Left renal pelvis (tissue), 4 donors: ENCODE data around the gene TP53I13. TPM values are rescaled to one million over a fixed set of nuclear protein-coding genes. Genes with fewer than 3 reads are reported as not detected.

ENCODE experiments used
- DNase-seq, 4 donors: peaks; one replicate each; pipeline ENCODE4 v3.0.0-alpha.2; 2013; ENCODE audit warnings: low read depth in 4 of 4, low spot score in 3 of 4
- polyA plus RNA-seq, 4 donors: library from polyadenylated mRNA; unstranded; fragments of 120-200 nt; gene quantifications; one replicate each; pipeline ENCODE4 v1.2.1, GENCODE V29; 2013; ENCODE audit not compliant: insufficient read length in 4 of 4

TP53I13 gene
- polyA plus RNA-seq, 4 donors, result 27.1 to 48.7 (median 31.7) TPM

DNA sequence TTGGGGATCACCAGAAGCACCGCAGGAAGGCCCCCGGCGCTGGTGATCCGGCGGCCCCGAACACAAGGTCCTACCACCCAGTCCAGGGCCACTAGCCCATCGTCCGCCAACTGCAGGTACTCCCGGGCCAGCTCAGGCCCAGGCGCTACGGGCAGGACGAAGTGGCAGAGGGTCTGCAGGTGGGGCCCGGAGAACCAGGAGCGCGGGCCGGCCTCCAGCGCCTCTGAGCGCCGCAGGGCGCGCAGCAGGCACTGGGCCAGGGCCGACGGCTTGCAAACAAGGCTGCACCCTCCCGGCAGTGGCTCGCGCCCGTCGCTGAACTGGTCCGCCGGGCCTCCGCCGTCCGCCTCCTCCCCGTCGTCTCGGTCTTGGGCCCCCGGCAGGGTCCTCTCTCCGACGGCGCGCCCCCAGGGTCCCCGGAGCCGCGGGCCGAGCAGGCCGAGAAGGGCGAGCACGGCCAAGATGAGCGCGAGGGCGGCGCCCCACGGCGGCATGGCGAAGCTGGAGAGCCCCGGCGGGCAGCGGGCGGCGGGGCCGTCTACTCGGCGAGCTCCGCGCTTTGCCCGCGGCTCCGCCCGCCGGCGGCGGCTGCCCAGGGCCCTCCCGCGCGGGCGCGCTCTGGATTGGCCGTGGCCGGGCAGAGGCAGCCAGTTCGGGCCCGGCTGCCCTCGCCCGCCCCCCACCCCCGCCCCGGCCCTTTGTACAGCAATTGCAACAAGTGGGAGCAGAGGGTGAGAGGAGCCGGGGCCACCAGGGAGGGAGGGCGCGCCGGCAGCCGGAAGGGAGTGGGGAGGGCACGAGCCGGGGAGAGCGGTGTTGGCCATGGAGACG lies 1.8 kb upstream of the TP53I13 start, which contains the start of gene ABHD15:
Gene ABHD15 (minus strand): TSS at position 565 of the 831 bp plus-strand sequence. CDS start 71 bp downstream, at position 494.
- no peak for DNase-seq

DNA sequence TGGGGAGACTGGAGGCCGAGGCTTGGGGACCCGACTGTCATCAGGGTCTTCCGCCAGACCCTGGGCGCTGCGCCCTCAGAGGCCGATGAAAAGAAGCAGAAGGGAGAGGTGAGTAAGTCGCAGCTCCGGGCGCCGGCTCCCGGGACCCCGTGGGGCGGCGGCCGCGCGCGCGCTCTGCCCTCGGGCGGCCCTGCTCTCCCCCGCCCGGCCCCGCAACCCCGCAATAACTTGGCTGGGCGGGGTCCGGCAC lies 1.3 kb upstream of the TP53I13 start:
- no peak for DNase-seq

DNA sequence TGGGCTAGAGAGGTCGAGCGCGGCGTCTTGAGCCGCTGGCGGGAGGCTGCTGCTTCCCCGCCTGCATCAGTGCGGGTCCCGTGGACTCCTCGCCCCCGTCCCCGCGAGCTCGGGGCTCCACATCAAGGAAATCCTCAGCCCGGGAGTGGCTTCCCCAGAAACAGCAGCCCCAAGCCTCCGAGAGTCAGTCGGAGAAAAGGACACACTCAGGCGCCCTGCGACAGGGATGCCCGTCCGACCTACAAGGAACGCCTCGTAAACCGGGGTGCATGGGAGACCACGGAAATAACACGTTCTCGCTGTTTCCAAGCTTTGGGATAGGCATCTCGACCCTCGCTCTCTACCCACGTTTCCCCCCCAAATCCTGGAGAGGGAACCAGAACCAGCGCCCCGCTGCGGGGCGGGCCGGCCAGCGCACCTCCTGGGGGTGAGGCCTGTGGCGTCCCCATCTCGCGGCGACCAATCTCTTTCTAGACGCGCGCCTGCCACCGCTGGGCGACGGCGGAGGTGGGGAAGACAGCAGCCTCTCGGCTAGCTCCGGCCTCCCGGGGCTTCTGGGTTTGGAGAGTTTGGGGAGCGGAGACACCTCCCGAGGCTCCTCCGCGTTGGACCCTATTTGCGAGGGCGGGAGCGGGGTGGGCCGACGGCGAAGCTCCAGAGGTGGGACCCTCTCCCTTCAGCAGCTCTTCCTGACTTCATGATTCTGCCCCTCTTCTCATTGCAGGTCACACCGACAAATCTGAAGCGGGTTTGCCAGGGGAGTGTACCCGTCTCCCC lies 759 bp upstream of the TP53I13 start:
- no peak for DNase-seq

DNA sequence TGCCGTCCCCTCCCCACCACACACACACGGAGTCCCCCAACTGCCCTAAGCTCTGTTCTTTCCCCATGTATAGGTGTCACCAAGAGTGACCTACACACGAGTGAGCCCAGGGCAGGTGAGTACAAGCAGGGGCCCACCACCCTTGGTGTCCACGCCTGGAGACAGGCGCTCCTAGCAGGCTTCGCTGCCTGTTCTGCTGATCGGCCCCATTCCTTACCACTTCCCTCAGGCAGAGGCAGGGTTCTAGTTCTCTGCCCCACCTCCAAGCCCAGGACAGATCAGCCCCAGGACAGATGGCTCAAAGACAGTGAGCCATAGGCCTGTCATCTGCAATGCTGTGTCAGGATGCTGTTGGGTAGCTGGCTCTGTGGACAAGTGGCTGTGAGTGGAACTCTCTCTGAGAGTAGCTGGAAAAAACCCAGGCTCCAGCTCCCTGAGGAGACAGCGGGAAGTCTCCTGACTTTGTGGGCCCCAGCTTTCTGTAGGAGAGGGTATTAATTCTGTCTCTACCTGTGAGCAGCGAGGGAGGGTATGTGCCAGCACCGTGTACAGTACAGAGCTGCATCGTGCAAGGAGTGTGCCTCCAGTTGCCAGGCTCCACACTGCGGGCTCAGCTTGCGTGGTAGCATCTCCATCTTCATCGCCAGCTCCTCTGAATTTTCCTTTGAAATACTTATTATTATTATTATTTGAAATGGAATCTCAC lies 897 bp downstream of the TP53I13 start:
- no peak for DNase-seq

DNA sequence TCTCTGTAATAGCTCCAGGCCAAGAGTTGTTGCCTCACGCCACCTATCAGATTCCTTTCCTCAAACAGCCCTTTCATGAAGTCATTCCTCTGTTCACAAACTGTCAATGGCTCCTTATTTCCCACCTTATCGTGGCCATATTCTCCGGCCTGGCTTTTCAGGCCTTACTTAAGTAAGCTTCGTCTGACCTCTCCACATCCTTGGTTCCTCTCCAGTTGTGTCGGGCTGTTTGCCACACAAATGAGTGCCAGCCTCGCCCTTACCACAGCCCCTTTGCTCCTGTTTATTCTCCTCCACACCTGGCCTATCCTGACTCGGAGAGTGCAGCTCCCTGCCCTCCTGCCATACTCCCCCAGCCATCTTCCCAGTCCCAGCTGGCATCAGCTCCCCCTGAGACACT lies 2.0 kb downstream of the TP53I13 start:
- no peak for DNase-seq

DNA sequence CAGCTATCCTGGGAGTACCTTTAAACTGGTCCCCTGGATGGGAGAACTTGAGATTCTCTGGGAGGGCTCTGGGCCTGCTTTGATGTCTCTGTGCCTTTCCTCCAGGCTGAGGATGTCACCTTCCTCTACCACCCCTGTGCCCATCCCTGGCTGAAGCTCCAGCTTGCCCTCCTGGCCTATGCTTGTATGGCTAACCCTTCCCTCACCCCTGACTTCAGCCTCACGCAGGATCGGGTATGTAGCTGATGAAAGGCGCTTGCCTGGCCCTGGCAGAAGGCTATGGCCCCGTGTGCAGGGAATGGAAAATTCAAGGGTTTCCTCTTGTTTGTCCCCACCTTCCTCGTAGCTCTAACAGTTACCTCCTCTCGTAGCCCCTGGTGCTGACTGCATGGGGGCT lies 3.0 kb downstream of the TP53I13 start:
- no peak for DNase-seq

DNA sequence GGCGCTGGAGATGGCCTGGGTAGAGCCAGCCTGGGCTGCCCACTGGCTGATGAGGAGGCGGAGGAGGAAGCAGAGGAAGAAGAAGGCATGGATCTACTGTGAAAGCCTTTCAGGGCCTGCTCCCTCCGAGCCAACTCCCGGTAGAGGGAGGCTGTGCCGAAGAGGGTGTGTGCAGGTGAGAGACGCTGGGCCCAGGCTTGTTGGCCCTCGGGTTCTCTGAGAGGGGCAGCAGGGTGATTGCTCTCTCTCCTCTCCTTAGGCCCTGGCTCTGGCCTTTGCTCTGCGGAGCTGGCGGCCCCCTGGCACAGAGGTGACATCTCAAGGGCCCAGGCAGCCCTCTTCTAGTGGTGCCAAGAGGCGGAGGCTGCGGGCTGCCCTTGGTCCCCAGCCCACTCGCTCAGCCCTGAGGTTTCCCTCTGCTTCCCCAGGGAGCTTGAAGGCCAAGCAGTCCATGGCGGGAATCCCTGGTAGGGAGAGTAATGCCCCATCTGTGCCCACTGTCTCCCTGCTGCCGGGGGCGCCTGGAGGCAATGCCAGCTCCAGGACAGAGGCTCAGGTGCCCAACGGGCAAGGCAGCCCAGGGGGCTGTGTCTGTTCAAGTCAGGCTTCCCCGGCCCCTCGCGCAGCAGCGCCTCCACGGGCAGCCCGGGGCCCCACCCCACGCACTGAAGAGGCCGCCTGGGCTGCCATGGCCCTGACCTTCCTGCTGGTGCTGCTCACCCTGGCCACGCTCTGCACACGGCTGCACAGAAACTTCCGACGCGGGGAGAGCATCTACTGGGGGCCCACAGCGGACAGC lies 3.6 kb downstream of the TP53I13 start:
- DNase-seq, result no peak

DNA sequence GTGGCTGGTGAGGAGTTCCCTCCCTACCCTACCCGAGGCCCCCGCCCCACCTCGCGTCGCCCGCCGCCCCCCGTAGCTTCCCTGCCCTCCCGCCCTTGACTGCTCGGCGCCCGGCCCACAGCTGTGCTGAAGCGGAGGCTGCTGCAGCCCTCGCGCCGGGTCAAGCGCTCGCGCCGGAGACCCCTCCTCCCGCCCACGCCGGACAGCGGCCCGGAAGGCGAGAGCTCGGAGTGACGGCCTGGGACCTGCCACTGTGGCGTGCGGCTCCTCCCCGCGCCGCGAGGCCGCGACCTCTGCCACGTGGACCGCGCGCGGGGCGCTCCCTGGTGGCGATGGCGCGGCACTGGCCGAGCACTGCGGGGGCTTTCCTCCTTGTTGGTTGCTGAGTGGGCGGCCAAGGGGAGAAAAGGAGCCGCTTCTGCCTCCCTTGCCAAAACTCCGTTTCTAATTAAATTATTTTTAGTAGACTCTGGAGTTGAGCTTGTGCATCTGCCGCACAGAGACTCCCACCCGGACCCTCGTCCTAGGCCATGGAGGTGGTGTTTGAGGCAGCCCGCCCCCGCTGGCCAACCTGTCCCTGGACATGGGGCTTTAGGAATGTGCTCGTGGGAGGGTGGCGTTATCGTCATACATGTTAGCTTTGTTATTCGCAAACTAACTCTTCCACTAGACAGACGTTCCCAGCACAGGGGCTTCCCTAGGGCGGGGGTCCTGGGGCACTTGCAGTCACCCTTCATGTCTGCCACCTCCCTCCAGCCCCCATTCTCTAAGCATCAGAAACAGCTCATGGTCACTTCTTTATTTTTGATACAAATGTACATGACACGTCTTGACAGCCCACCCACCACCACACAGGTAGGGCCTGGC lies 4.4 kb downstream of the TP53I13 start:
- DNase-seq, result no peak

DNA sequence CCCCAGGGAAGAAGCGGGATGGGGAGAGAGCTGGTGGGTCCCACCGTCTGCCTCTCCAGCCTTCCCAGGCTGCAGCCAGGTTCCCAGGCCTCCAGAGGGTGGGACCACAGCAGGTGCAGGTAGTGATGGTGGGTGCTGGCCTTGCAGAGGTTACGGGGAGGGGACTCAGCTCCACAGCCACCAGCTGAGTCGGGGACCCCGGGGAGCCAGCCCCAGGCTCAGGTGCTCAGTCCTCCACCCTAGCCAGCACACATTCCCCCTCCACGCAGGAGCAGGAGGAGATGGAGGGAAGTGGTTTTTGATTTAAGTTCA lies 5.0 kb downstream of the TP53I13 start:
- DNase-seq, result no peak

DNA sequence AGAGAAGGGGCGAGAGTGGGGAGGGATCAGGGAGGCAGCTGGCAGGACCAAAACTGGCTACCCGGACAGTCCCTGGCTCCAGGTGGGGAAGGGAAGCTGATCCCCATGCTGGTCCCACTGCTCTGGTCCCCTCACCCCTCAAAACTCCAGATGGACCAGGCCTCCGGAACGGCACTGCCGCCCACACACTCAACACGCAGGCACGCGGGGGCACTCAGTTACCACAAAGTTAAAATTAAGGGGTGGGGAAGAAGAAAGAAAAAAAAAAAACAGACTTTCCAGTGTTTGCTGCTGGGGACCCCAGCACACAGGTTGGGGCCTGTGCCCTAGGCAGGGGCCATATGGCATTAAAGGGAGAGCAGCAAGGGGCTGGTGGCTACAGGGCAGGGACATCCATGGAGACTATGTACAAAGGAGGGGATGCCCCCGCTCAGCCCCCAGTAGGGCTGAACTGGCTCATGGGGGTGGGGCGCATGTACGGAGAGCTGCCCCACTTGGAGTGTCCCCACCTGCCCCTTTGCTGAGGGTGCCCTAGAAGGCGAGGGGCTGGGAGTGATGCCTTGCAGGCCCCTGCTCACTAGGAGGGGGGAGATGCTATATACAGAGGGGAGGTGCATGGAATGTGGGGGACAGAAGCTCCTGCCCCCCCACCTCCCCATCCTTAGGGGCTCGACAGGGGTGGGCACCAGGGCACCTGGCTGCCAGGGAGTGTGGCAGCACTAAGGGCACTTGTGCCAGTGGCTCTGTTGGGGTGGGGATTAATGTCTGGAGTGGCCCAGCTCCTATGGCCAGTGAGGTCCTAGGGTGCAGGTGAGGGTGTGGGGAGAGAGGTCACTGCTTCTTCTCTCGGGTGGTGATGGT lies 5.6 kb downstream of the TP53I13 start:
- DNase-seq, result no peak

DNA sequence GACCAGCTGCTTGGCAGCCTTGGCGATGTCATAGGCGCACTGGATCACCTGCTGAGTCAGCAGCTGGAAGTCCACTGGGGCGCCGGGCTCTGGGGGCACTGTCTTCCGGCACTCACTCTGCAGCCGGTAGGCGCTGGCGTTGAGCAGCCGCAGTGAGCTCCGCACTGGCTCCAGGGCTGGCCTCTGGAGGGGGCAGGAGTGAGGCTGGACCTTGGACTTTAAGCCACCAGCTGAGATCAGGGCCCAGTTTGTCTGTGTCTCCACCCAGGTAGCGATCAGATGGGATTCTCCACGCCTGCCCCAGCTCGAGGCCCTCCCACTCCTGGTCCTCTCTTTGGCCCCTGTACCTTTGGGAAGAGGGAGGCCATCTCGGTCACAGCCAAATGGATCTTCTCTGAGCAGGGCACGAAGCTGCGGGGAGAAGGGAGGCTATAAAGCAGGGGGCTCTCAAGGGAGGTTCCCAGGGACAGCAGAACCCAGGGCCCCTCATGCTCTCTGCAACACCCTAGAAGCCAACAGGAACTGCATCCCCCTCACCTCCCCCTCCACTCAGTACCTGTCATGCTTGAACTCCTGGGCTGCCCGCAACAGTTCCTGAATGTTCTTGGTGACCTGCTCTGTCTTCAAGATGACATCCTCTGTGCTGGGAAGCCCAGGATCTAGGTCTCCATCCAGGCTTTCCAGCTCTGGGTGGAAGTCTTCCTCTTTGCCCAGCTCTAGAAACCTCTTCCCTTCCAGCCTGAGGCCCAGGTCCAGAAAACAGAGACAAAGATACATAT lies 6.4 kb downstream of the TP53I13 start:
- DNase-seq, result no peak

DNA sequence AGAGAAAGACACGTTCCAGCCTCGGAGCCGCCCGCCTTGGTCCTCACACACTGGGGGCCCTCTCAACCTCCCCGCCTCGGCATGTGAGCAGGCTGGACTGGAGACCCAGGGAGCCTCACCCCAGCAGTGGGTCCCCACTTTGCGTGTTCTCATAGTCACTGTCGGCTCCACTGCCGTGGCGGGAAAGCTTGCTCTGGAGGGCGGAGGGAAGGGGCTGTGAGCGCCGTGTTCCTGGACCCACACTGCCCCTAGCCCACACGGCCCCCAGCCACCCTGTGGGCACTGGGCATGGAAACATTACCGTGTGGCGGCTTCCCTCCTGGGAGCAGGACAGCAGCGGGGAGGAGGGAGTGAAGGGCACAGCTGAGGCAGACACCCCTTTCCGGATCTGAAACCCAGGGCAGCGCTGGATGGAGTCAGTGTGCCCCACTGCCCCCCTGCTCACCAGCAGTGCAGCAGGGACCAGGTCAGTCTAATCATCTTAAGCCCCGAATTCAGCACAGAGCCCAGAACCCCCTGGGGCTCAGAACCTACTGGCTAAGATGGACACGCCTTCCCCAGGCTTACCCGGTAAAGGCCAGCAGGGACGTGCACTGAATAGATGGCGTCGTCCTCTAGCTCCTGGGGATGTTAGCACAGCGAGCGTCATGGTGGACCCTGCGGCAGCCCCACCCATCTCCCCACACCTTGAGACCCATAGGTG lies 7.2 kb downstream of the TP53I13 start:
- no peak for DNase-seq

DNA sequence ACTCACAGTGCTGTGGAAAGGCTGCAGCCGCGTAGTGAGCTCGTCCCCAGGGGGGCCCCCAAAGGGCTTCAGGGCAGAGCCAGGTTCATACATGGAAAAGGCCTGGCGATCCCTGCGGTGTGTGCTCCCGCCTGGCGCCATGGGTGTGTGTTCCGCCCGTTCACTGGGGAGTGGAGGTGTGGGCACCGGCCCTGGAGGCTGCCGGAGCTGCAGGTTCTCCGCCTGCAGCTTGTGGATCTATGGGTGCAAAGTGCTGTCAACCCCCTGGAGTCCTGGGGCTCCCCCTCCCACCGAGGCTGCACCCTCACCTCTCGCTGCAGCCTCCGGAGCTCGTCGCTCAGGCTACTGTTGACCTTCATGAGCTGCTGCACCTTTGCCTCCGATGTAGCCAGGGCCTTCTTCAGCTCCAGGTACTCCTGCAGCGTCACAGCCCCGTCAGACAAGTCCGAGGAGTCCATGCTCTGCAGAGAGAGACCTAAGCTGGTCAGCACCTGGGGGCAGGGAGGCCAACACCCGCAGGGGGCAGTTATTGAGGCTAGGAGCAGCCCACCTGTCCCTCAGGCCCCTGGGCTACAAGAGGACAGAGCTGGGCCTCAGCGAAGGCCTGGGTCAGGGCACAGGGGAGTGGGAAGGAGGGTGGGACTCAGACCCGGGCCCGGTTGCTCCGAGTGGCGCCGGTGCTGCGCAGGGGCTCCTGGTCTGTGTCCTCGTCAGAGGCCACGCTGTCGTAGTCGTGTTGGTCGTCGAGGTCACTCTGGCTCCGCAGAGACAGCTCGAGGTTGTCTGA lies 7.9 kb downstream of the TP53I13 start:
- no peak for DNase-seq

DNA sequence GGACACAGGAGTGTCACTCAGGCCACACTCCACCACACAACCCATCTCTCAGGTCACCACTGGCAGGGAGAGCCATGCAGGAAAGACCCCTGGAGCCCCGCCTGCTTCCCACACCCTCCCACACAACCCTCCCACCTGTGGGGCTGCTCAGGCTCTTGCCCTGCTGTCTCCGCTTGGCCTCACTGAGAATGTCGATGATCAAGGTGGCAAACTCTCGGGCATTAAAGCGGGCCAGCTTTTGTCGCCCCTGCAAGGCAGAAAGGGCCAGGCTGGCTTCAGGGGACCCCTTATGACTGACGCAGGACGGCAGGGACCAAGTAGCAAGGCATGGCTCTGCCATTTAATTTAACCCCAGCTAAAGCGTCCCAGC lies 8.5 kb downstream of the TP53I13 start:
- DNase-seq, result no peak

DNA sequence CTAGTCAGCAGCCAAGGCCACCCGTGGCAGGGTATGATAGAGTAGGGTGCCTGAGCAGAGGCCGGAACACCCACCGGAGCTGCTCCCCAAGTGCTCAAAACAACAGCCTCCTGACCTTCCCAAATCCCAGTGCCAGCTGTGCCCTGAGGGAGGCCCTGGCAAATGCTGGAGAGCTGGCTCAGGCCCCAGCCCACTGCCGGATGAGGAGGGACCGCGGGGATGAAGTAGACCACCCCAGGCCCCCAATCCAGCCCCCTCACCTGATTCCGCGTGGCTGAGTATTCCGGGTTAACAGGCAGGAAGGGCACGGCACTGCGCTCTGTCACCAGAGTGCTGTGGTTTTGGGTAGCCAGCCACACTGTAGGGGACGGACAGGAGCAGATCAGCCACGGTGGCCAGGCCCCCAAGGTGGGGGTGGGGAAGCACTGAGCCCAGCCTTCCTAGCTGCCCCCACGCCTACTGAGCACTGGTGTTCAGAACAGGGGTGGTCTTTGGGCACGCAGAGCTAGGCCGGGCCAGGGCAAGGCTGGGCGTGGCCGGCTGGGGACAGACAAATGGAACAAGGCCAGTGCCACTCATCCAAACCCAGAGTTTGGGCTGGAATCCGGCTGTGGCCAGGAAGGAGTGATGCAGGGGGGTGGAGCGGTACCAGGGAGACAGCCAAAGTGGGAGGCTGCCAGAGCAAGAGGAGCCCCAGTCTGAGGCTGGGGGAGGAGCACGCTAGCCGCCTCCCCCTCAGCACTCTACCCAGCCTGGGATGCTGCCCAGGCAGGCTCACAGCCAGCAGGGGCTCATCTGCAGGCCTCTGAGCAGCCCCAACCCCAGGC lies 9.1 kb downstream of the TP53I13 start:
- no peak for DNase-seq
